HepG2 (cell line): Measurements from ENCODE around the gene ABCC9. TPM values are rescaled to one million over a fixed set of nuclear protein-coding genes. Genes with fewer than 3 reads are reported as not detected.

Experiments
- ATAC-seq: fragments of 200-7000 bp; cut with Tn5 transposase; 3 replicates; pipeline ENCODE4 v1.9.1; 2020; ENCODE audit warnings: mild to moderate bottlenecking, moderate library complexity
- BruUV-seq: library from RNA; stranded (reverse); fragments of 400-500 nt; replicated peaks from 2 replicates; lab custom pipeline; 2021; lab: Mats Ljungman, UMichigan
- CTCF ChIA-PET: fragments of 300-600 bp; formaldehyde crosslinking; extraction: SDS; loops from one replicate; lab custom pipeline; 2021; ENCODE audit warnings: low total read pairs, inconsistent platforms, low intra/inter-chr PET ratio; lab: Yijun Ruan, JAX
- POLR2A ChIA-PET: fragments of 350-600 bp; sonication (Branson Sonifier 250); formaldehyde crosslinking; loops from one replicate; lab custom pipeline; 2020; ENCODE audit warnings: antibody characterized with exemption, inconsistent platforms; lab: Yijun Ruan, JAX
- DNase-seq: peaks from one replicate; pipeline ENCODE4 v3.0.0-alpha.2; 2015; ENCODE audit warnings: low spot score
- FAIRE-seq: peaks from 3 replicates; lab custom pipeline; 2011; peaks lifted over from hg19 to GRCh38; lab: Jason Lieb, UNC
- H2AFZ ChIP-seq: one replicate; pipeline ENCODE4 v1.6.1; 2011; ENCODE audit warnings: low read length, inconsistent platforms
- H3K27ac ChIP-seq: fragments of 300-600 bp; 3 replicates; pipeline ENCODE4 v1.8.0; 2011; ENCODE audit warnings: mixed run types, mild to moderate bottlenecking, mixed read lengths, low read length, inconsistent platforms; ENCODE audit not compliant: insufficient read depth; ENCODE audit errors: extremely low read length
- H3K27me3 ChIP-seq, 2 experiments: fragments of 200-600 bp in 1 of 2; 2 replicates in 1 of 2; 3 replicates in 1 of 2; pipeline versions ENCODE4 v1.6.0 to v1.8.0; 2011; ENCODE audit warnings: low read length in 2 of 2, mild to moderate bottlenecking in 2 of 2, moderate library complexity in 2 of 2, inconsistent platforms in 1 of 2; ENCODE audit not compliant: insufficient read depth in 2 of 2, control insufficient read depth in 1 of 2
- H3K36me3 ChIP-seq, 2 experiments: fragments of 200-600 bp in 1 of 2; replicated peaks in 1 of 2; 2 replicates in 1 of 2; 3 replicates in 1 of 2; pipeline versions ENCODE4 v1.5.1 to v1.8.0; 2011; ENCODE audit warnings: low read length in 2 of 2, inconsistent platforms in 1 of 2; ENCODE audit not compliant: insufficient read depth in 2 of 2, control insufficient read depth in 1 of 2
- H3K4me1 ChIP-seq: 2 replicates; pipeline ENCODE4 v1.5.1; 2012; ENCODE audit warnings: low read length, inconsistent platforms; ENCODE audit not compliant: insufficient read depth
- H3K4me2 ChIP-seq: 2 replicates; pipeline ENCODE4 v1.6.0; 2011; ENCODE audit warnings: low read depth, low read length, inconsistent platforms
- H3K4me3 ChIP-seq, 3 experiments: fragments of 200-600 bp in 1 of 3; sonication (generic), shearing (Covaris generic) in 1 of 3; replicated peaks in 1 of 3; 2 replicates each; pipeline ENCODE4 v1.5.1; 2011 to 2016; ENCODE audit warnings: low read length in 3 of 3, inconsistent platforms in 2 of 3, low read depth in 2 of 3, mild to moderate bottlenecking in 2 of 3, control low read depth in 1 of 3, mixed read lengths in 1 of 3; ENCODE audit not compliant: insufficient read depth in 1 of 3
- H3K79me2 ChIP-seq: one replicate; pipeline ENCODE4 v1.6.1; 2011; ENCODE audit warnings: low read length, inconsistent platforms; ENCODE audit not compliant: insufficient read depth
- H3K9ac ChIP-seq: 2 replicates; pipeline ENCODE4 v1.6.0; 2011; ENCODE audit warnings: mild to moderate bottlenecking, low read depth, low read length, inconsistent platforms; ENCODE audit not compliant: insufficient read depth
- H3K9me3 ChIP-seq: 2 replicates; pipeline ENCODE4 v1.5.1; 2012; ENCODE audit warnings: mild to moderate bottlenecking, low read length
- H4K20me1 ChIP-seq: 2 replicates; pipeline ENCODE4 v1.6.0; 2011; ENCODE audit warnings: inconsistent platforms, mild to moderate bottlenecking, low read length, moderate library complexity; ENCODE audit not compliant: insufficient read depth
- BCLAF1 ChIP-seq: fragments of 450-650 bp; IDR thresholded peaks from 2 replicates; pipeline ENCODE4 v1.6.1; 2017; ENCODE audit warnings: mild to moderate bottlenecking
- GMEB2 ChIP-seq: IDR thresholded peaks from 2 replicates; pipeline ENCODE4 v1.6.1; 2016; ENCODE audit warnings: missing biosample characterization, missing genetic modification reagents, low read depth
- NFKB2 ChIP-seq: sonication (generic); formaldehyde crosslinking; IDR thresholded peaks from 2 replicates; pipeline ENCODE4 v1.4.0; 2020; ENCODE audit warnings: missing genetic modification reagents, borderline replicate concordance
- SAP130 ChIP-seq: IDR thresholded peaks from 2 replicates; pipeline ENCODE4 v1.6.1; 2016; ENCODE audit warnings: low read depth
- ZSCAN22 ChIP-seq: sonication (generic); formaldehyde crosslinking; IDR thresholded peaks from 2 replicates; pipeline ENCODE4 v1.4.0; 2020; ENCODE audit warnings: mild to moderate bottlenecking, missing genetic modification reagents
- WGBS: methylation state at CpG from one replicate; pipeline ENCODE4 v1.1.6; 2017; ENCODE audit warnings: low lambda C conversion rate; 5-methylcytosine and 5-hydroxymethylcytosine counted together
- in situ Hi-C: cut with HindIII; loops from 2 replicates; pipeline ENCODE4 v1.10.0; 2017; ENCODE audit warnings: low pct_unique_long_range_greater_than_20kb; ENCODE audit not compliant: extremely low pct_ligation_motif_present
- intact Hi-C: fragments of 100-400 bp; cut with micrococcal nuclease; formaldehyde crosslinking; loops from one replicate; pipeline ENCODE4 v1.10.0; 2022; ENCODE audit not compliant: unreplicated experiment
- polyA plus RNA-seq, 8 experiments: library from polyadenylated mRNA; depleted of rRNA in 3 of 8; stranded (reverse) in 7 of 8; unstranded in 1 of 8; fragments of >200 nt; fragmentation: Illumina TruSeq in 4 of 8; extraction: Trizol in 4 of 8; gene quantifications; 2 replicates each; pipeline versions ENCODE4 v1.2.1 to v1.2.3, GENCODE V29; 2011 to 2016; ENCODE audit warnings: low read depth in 4 of 8, missing spikeins in 1 of 8, mixed read lengths in 1 of 8; ENCODE audit not compliant: insufficient read depth in 1 of 8
- total RNA-seq, 5 experiments: library from RNA; depleted of rRNA; stranded (reverse); fragments of >200 nt; fragmentation: Illumina TruSeq; extraction: Trizol; gene quantifications; 2 replicates each; pipeline ENCODE4 v1.2.3, GENCODE V29; 2016; ENCODE audit warnings: low read depth in 1 of 5
- TF ChIP-seq, protein P1 (sequence below), 2 experiments: sonication (generic) in 1 of 2; formaldehyde crosslinking in 1 of 2; IDR thresholded peaks; 2 replicates each; pipeline versions ENCODE4 v1.4.0 to v1.6.1; 2016 to 2020; ENCODE audit warnings: borderline replicate concordance in 1 of 2, low read depth in 1 of 2, mild to moderate bottlenecking in 1 of 2, missing genetic modification reagents in 1 of 2
- TF ChIP-seq, protein P2 (sequence below): sonication (generic); formaldehyde crosslinking; conservative IDR thresholded peaks from 2 replicates; pipeline ENCODE4 v1.4.0; 2020; ENCODE audit warnings: missing genetic modification reagents
- TF ChIP-seq, protein P3 (sequence below): sonication (generic); formaldehyde crosslinking; IDR thresholded peaks from 2 replicates; pipeline ENCODE4 v1.5.0; 2020; ENCODE audit warnings: missing genetic modification reagents
- TF ChIP-seq, protein P4 (sequence below): sonication (generic); formaldehyde crosslinking; IDR thresholded peaks from 2 replicates; pipeline ENCODE4 v1.8.0; 2022; ENCODE audit warnings: mild to moderate bottlenecking, missing genetic modification reagents, moderate library complexity

ABCC9 gene
- total and polyA plus RNA-seq, 2 of the 13 experiments (the other 11 are each of a cell fraction or from before 2014, with no cell fraction given), result not detected

GRCh38 chr12:21751517-21751916 lies 189.7 kb downstream of the ABCC9 start:
- no peak overlapping the region for H3K27ac ChIP-seq
- intact Hi-C loops (loop anchor here (1.0 kb wide), 1 partner anchor 26 kb away; no protein-coding TSS in a partner anchor), in situ Hi-C loops (no loop called here)
- ChIA-PET POLR2A (no interaction called here), CTCF (no interaction called here)
- H3K4me3 ChIP-seq, result no peak overlapping the region
- H3K27me3 ChIP-seq, result no peaks in the 10 kb centered on the region
- FAIRE-seq (no peak), DNase-seq (no peak), ATAC-seq (no peak)
- no peaks in the 10 kb centered on the region for H3K4me1 ChIP-seq
- H3K36me3 ChIP-seq, result no peaks in the 10 kb centered on the region
- H4K20me1 ChIP-seq, result no peaks in the 10 kb centered on the region
- peaks cover 12% of the 10 kb centered on the region; the same call in 1 of the 2 replicates for H3K9me3 ChIP-seq
- H2AFZ ChIP-seq, result no peak overlapping the region
- WGBS, result 13% methylated on average over 4 of the region's 4 CpGs
- H3K4me2 ChIP-seq, result no peak overlapping the region
- H3K9ac ChIP-seq, result no peak overlapping the region
- no TSS peak for BruUV-seq
- no peaks in the 10 kb centered on the region for H3K79me2 ChIP-seq
- TF ChIP-seq, protein P1, sequence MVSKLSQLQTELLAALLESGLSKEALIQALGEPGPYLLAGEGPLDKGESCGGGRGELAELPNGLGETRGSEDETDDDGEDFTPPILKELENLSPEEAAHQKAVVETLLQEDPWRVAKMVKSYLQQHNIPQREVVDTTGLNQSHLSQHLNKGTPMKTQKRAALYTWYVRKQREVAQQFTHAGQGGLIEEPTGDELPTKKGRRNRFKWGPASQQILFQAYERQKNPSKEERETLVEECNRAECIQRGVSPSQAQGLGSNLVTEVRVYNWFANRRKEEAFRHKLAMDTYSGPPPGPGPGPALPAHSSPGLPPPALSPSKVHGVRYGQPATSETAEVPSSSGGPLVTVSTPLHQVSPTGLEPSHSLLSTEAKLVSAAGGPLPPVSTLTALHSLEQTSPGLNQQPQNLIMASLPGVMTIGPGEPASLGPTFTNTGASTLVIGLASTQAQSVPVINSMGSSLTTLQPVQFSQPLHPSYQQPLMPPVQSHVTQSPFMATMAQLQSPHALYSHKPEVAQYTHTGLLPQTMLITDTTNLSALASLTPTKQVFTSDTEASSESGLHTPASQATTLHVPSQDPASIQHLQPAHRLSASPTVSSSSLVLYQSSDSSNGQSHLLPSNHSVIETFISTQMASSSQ (IDR thresholded peaks at IDR 0.05; ENCODE audit: low read depth), result no peak
- TF ChIP-seq, protein P1 (CRISPR knock-in tag; IDR thresholded peaks at IDR 0.05; ENCODE audit: borderline replicate concordance), result no peak
- TF ChIP-seq, protein P2, sequence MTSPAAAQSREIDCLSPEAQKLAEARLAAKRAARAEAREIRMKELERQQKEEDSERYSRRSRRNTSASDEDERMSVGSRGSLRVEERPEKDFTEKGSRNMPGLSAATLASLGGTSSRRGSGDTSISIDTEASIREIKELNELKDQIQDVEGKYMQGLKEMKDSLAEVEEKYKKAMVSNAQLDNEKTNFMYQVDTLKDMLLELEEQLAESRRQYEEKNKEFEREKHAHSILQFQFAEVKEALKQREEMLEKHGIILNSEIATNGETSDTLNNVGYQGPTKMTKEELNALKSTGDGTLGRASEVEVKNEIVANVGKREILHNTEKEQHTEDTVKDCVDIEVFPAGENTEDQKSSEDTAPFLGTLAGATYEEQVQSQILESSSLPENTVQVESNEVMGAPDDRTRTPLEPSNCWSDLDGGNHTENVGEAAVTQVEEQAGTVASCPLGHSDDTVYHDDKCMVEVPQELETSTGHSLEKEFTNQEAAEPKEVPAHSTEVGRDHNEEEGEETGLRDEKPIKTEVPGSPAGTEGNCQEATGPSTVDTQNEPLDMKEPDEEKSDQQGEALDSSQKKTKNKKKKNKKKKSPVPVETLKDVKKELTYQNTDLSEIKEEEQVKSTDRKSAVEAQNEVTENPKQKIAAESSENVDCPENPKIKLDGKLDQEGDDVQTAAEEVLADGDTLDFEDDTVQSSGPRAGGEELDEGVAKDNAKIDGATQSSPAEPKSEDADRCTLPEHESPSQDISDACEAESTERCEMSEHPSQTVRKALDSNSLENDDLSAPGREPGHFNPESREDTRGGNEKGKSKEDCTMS, result no peak
- TF ChIP-seq, protein P3, sequence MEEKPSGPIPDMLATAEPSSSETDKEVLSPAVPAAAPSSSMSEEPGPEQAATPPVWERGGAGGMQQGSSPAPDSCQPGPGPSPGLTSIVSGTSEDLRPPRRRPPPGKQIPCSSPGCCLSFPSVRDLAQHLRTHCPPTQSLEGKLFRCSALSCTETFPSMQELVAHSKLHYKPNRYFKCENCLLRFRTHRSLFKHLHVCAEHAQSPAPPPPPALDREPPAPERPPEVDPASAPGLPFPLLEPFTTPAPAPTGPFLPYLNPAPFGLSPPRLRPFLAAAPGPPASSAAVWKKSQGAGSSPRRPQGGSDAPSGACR (CRISPR knock-in tag), result no peak
- TF ChIP-seq, protein P4, sequence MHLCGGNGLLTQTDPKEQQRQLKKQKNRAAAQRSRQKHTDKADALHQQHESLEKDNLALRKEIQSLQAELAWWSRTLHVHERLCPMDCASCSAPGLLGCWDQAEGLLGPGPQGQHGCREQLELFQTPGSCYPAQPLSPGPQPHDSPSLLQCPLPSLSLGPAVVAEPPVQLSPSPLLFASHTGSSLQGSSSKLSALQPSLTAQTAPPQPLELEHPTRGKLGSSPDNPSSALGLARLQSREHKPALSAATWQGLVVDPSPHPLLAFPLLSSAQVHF (CRISPR knock-in tag), result no peak
- no peak for TF ChIP-seq SAP130 (CRISPR knock-in tag)
- no peak for TF ChIP-seq GMEB2 (CRISPR knock-in tag)
- TF ChIP-seq ZSCAN22, result no peak
- no peak for TF ChIP-seq BCLAF1
- TF ChIP-seq NFKB2 (CRISPR knock-in tag), result no peak
